Neural cell (in vitro differentiated cells): Measurements from ENCODE around the gene ELANE. TPM values are rescaled to one million over a fixed set of nuclear protein-coding genes. Genes with fewer than 3 reads are reported as not detected.

ENCODE experiments used
- H2AFZ ChIP-seq: fragments of 200-600, 300-800 bp; sonication (generic), shearing (Covaris generic); 2 replicates; pipeline ENCODE4 v1.6.0; 2014; ENCODE audit warnings: low read depth, mild to moderate bottlenecking, antibody characterized with exemption, low read length, moderate library complexity
- H3F3A ChIP-seq: fragments of 200-600 bp; shearing (Covaris generic); 2 replicates; pipeline ENCODE4 v1.6.1; 2016; ENCODE audit warnings: mild to moderate bottlenecking, moderate library complexity, mixed read lengths, antibody characterized with exemption, low read length; ENCODE audit not compliant: insufficient read depth, poor library complexity, severe bottlenecking
- H3K27ac ChIP-seq: fragments of 200-600, 300-800 bp; sonication (generic), shearing (Covaris generic); 2 replicates; pipeline ENCODE4 v1.5.1; 2014; ENCODE audit warnings: mild to moderate bottlenecking, low read length, moderate library complexity
- H3K27me3 ChIP-seq: fragments of 300-800, 200-600 bp; sonication (generic), shearing (Covaris generic); 2 replicates; pipeline ENCODE4 v1.6.0; 2014; ENCODE audit warnings: mild to moderate bottlenecking, low read depth, low read length, moderate library complexity; ENCODE audit not compliant: insufficient read depth
- H3K36me3 ChIP-seq: fragments of 300-800, 200-600 bp; sonication (generic), shearing (Covaris generic); 2 replicates; pipeline ENCODE4 v1.5.1; 2014; ENCODE audit warnings: mild to moderate bottlenecking, antibody characterized with exemption, low read length, moderate library complexity; ENCODE audit not compliant: insufficient read depth
- H3K4me2 ChIP-seq: fragments of 300-800, 200-600 bp; sonication (generic), shearing (Covaris generic); 2 replicates; pipeline ENCODE4 v1.6.0; 2014; ENCODE audit warnings: mild to moderate bottlenecking, low read length
- H3K4me3 ChIP-seq: fragments of 300-800, 200-600 bp; sonication (generic), shearing (Covaris generic); 2 replicates; pipeline ENCODE4 v1.5.1; 2014; ENCODE audit warnings: mild to moderate bottlenecking, low read length, moderate library complexity
- H3K79me2 ChIP-seq: fragments of 200-600 bp; shearing (Covaris generic); replicated peaks from 2 replicates; pipeline ENCODE4 v1.6.0; 2014; ENCODE audit warnings: mild to moderate bottlenecking, low read length, moderate library complexity; ENCODE audit not compliant: insufficient read depth
- H3K9ac ChIP-seq: fragments of 300-800, 200-600 bp; sonication (generic), shearing (Covaris generic); 2 replicates; pipeline ENCODE4 v1.6.1; 2016; ENCODE audit warnings: mild to moderate bottlenecking, low read length, mixed read lengths
- H3K9me2 ChIP-seq: fragments of 200-600 bp; shearing (Covaris generic); 2 replicates; pipeline ENCODE4 v1.6.1; 2016; ENCODE audit warnings: mild to moderate bottlenecking, low read length, mixed read lengths; ENCODE audit not compliant: insufficient read depth
- H3K9me3 ChIP-seq: fragments of 200-600, 300-800 bp; sonication (generic), shearing (Covaris generic); 2 replicates; pipeline ENCODE4 v1.6.1; 2016; ENCODE audit warnings: mild to moderate bottlenecking, mixed run types, low read length, moderate library complexity, mixed read lengths
- H4K20me1 ChIP-seq: fragments of 200-600 bp; shearing (Covaris generic); 2 replicates; pipeline ENCODE4 v1.6.1; 2016; ENCODE audit warnings: mild to moderate bottlenecking, mixed run types; ENCODE audit not compliant: insufficient read depth
- CTCF ChIP-seq: fragments of 450-650 bp; IDR thresholded peaks from 2 replicates; pipeline ENCODE4 v1.5.1; 2014; ENCODE audit warnings: antibody characterized with exemption, mild to moderate bottlenecking, moderate library complexity; ENCODE audit not compliant: poor library complexity, severe bottlenecking
- EP300 ChIP-seq: fragments of 450-650 bp; conservative IDR thresholded peaks from 2 replicates; pipeline ENCODE4 v1.6.1; 2014; ENCODE audit warnings: antibody characterized with exemption, mild to moderate bottlenecking, moderate library complexity; ENCODE audit not compliant: poor library complexity, severe bottlenecking
- EZH2 ChIP-seq: fragments of 200-600, 300-800 bp; shearing (Covaris generic), sonication (generic); IDR thresholded peaks from 2 replicates; pipeline ENCODE4 v1.6.1; 2014; ENCODE audit warnings: antibody characterized with exemption, low read length, borderline replicate concordance, mild to moderate bottlenecking; ENCODE audit not compliant: insufficient read depth, poor library complexity, severe bottlenecking
- MXI1 ChIP-seq: fragments of 450-650 bp; conservative IDR thresholded peaks from 2 replicates; pipeline ENCODE4 v1.6.1; 2014; ENCODE audit warnings: antibody characterized with exemption, mild to moderate bottlenecking; ENCODE audit not compliant: poor library complexity, severe bottlenecking
- POLR2AphosphoS5 ChIP-seq: IDR thresholded peaks from 2 replicates; pipeline ENCODE4 v1.6.1; 2012
- RAD21 ChIP-seq: fragments of 450-650 bp; conservative IDR thresholded peaks from 2 replicates; pipeline ENCODE4 v1.6.1; 2014; ENCODE audit warnings: antibody characterized with exemption, mild to moderate bottlenecking, moderate library complexity
- REST ChIP-seq: IDR thresholded peaks from 2 replicates; pipeline ENCODE4 v1.6.1; 2012; ENCODE audit warnings: borderline replicate concordance
- SMC3 ChIP-seq: fragments of 450-650 bp; conservative IDR thresholded peaks from 2 replicates; pipeline ENCODE4 v1.6.1; 2014; ENCODE audit warnings: antibody characterized with exemption, mild to moderate bottlenecking, moderate library complexity; ENCODE audit not compliant: poor library complexity
- TAF1 ChIP-seq: IDR thresholded peaks from 2 replicates; pipeline ENCODE4 v1.6.1; 2012; ENCODE audit warnings: low read depth
- polyA plus RNA-seq: library from polyadenylated mRNA; depleted of rRNA; stranded (reverse); fragments of >200 nt; gene quantifications from 2 replicates; pipeline ENCODE4 v1.2.3, GENCODE V29; 2014

ELANE gene
- polyA plus RNA-seq, 1 donor from 2014 or later = not detected

GRCh38 chr19:870963-871401 is 18.9 kb downstream of the ELANE start:
- no peaks in the 10 kb centered on the region for H3K79me2 ChIP-seq
- no peak for TF ChIP-seq POLR2AphosphoS5
- no peak for TF ChIP-seq RAD21
- no peak for TF ChIP-seq CTCF
- no peak for TF ChIP-seq MXI1
- TF ChIP-seq SMC3 = no peak
- TF ChIP-seq TAF1 = no peak
- TF ChIP-seq REST = no peak
- no peak for TF ChIP-seq EP300
- no peak for TF ChIP-seq EZH2
- no peak overlapping the region for H3K4me3 ChIP-seq
- H3K4me2 ChIP-seq = no peak overlapping the region
- no peak overlapping the region for H3K9ac ChIP-seq
- no peaks in the 10 kb centered on the region for H3K27me3 ChIP-seq
- H2AFZ ChIP-seq = no peak overlapping the region
- H3K9me3 ChIP-seq = no peaks in the 10 kb centered on the region
- no peaks in the 10 kb centered on the region for H3K36me3 ChIP-seq
- H3K9me2 ChIP-seq = no peaks in the 10 kb centered on the region
- no peak overlapping the region for H3K27ac ChIP-seq
- H3F3A ChIP-seq = no peaks in the 10 kb centered on the region
- no peaks in the 10 kb centered on the region for H4K20me1 ChIP-seq

DNA sequence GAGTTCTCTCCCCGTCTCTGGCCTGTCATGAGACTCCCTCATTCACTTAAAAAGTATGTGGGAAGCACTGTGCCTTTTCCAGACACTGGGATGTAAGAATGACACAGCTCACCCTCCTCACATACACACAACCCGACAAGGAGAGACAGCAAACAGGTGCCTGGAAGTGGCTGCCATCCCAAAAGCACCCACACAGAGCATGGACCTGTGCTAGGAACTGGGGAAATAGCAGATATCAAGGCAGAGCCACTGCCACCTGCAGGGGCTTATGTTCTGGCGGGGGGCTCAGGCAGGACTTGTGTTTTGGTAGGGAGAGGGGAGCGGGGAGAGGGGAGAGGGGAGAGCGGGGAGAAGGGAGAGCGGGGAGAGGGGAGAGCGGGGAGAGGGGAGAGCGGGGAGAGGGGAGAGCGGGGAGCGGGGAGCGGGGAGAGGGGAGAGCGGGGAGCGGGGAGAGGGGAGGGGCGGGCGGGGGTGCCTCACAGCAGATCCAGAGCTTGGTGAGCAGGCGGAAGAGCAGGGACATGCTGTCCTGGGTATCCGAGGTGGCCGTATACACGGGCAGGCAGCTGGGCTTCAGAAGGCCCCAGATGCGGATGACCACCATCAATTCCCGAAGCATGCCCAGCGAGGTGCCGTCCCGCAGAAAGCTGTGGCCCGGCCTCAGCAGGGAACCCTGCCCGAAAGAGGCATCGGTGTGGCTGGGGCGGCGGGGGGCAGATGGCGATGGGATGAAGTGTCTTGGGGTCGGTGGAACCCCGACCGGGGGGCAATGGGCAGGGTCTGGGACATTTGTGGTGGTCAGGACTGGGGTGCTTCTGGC is 19.6 kb downstream of the ELANE start:
- Histone ChIP-seq H3K4me3 (no peak overlapping the region), H3F3A (no peaks in the 10 kb centered on the region), H4K20me1 (no peaks in the 10 kb centered on the region), H3K9ac (no peak overlapping the region), H2AFZ (no peak overlapping the region), H3K9me2 (no peaks in the 10 kb centered on the region), H3K27ac (no peak overlapping the region), H3K79me2 (no peaks in the 10 kb centered on the region), H3K9me3 (no peaks in the 10 kb centered on the region), H3K27me3 (no peaks in the 10 kb centered on the region), H3K36me3 (no peaks in the 10 kb centered on the region), H3K4me2 (no peak overlapping the region)
- TF ChIP-seq EZH2 (no peak), EP300 (no peak), RAD21 (no peak), CTCF (no peak), TAF1 (no peak), REST (no peak), SMC3 (no peak), MXI1 (no peak), POLR2AphosphoS5 (no peak)
